ENCODE measurements around the gene COQ3. TPM values are rescaled to one million over a fixed set of nuclear protein-coding genes. Genes with fewer than 3 reads are reported as not detected.
"Not testable (repeated sequence)": the region's sequence is repeated elsewhere in the genome, so short reads cannot be mapped to it uniquely, and the experiment has no call there.

COQ3 gene
- total RNA-seq, 1 donor from 2014 or later = 5.8 TPM

DNA sequence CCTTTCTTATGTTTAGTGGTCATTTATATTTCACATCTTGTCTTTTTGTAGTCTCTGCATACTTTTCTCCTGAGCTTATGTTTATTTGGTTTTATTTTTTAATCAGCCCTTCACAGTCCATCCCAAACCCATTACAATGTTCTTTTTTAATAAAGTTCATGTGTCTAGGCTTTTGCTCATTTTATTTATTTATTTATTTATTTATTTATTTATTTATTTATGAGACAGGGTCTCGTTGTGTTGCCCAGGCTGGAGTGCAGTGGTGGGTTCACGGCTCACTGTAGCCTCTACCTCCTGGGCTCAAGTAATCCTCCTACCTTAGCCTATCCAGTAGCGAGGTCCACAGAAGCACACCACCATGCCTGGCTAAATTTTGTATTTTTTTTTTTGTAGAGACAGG is 3.1 kb downstream of the COQ3 start:
- no peak for DNase-seq (ENCODE audit: low read depth, low spot score)

DNA sequence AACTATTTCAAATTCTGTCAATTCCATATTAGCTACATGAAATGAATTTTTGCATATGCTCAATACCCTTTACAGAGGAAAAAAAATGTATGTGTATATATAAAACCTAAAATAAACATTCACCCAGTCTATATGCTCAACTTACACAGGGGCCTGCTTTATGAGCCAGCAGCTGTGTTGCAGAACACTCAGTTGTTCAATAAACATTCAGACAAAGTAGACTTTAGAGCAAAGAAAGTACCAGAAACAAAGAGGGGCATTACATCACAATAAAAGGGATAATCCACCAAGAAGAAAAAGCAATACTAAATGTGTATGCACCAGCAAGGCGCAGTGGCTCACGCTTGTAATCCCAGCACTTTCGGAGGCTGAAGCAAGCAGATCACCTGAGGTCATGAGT is 9.5 kb downstream of the COQ3 start:
- DNase-seq (ENCODE audit: low read depth, low spot score) = no peak

- DNase-seq (ENCODE audit: low read depth, low spot score) = no peak
Observed at GRCh38 chr6:99378636-99379035, 15.4 kb downstream of the COQ3 start.

DNA sequence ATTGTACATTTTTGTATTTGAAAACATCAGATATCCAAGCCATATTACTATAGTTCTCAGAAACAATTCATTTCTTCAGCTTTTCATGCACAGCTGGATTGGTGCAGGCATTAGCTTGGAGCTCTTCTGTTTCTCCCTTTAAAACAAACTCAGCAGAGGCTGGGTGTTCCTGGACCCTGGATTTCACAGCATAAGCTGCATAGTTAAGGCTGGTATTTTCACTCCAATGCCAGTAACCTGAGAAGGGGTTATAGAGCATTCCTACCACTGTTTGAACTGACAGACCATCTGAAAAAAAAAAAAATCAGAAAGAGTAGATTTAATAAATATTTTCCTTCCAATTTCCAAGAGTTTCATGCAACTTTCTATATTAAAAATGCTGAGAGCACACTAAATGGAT is 24.5 kb downstream of the COQ3 start:
- DNase-seq (ENCODE audit: low read depth, low spot score) = no peak

DNA sequence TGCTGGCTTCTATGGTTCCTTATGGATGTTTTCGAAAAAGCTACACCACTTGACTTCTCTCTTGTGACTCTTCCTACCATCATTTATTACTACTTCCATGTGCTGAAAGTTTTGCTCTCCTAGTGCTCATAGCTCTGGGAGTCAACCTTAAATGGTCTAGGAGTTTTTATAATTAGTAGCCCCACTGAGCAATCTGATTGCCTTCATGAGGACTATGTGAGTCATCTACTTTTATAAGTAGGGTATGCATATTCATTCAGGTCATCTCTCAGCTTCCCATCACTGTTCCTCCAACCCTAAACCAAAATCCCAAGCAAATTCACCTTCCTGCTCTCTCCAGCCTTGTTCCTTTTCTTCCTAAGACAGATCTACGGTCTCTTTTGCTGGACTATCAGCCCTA is 27.1 kb downstream of the COQ3 start:
- no peak for DNase-seq (ENCODE audit: low read depth, low spot score)

- DNase-seq (ENCODE audit: low read depth, low spot score) = no peak
Observed at GRCh38 chr6:99364026-99364425, 30.0 kb downstream of the COQ3 start.

- DNase-seq (ENCODE audit: low read depth, low spot score) = no peak
Observed at GRCh38 chr6:99362678-99363268, 31.2 kb downstream of the COQ3 start.

DNA sequence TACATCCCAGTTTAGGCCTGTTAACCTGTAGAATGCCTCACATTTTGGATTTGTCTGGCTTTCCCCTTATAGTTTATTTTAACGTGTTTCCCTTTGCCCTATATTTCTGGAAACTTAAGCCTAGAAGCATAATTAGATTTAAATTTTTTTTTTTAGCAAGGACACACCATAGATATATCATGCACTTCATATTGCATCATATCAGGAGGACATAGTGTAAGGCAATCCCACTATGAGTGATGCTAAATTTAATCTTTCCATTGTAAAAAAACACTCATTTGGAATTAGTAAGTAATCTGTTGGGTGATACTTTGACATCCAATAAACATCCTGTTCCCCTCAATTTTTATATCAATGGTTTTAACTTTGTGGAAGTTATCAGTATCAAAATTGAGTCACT is 34.2 kb downstream of the COQ3 start:
- DNase-seq (ENCODE audit: low read depth, low spot score) = no peak

DNA sequence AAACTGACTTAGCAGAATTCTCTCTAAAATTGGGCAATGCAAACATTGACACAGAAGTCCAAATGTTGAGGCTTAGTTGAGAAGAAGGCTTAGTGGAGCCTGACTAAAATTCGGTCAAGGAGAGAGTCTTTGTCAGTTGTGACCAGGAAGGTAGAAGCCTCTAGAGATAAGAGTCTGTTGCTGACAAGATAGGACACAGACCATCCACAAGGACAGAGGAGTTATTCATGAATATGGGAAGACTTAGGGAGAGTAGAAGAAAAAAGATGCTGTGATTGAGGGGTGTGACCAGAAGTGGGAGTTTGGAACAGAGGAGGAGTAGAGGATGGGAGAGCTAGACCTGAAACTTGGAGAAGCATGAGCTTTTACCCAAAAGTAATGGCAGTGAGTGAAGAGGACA is 37.4 kb downstream of the COQ3 start:
- DNase-seq (ENCODE audit: low read depth, low spot score) = no peak

DNA sequence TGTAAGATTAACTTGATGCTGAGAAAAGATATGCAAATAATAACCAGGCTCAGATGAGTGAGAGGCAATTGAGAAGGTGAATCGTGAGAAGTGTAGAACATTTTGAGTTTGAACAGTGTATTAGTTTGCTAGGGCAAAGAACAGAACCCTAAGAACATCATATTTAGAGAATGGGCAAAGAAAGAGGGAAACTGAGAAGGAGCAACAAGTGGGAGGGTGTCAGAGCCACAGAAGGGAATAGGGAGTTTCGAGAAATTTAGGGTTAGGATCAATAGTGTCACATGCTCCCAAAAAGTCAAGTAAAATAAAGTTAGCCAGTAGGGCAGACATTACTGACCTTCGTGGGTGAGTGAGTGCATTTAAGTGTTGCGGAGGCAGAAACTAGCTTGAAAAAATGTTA is 39.0 kb downstream of the COQ3 start:
- DNase-seq (ENCODE audit: low read depth, low spot score) = no peak

GRCh38 chr6:99353126-99353525 is 40.9 kb downstream of the COQ3 start:
- no peak for DNase-seq (ENCODE audit: low read depth, low spot score)

- no peak for DNase-seq (ENCODE audit: low read depth, low spot score)
Observed at GRCh38 chr6:99350573-99350972, 43.4 kb downstream of the COQ3 start.

GRCh38 chr6:99349171-99350141 is 44.5 kb downstream of the COQ3 start, which contains the start of gene FAXC:
FAXC (minus strand) TSS chr6:99349674; CDS start chr6:99349372, 302 bp downstream.
- no peak for DNase-seq (ENCODE audit: low read depth, low spot score)

DNA sequence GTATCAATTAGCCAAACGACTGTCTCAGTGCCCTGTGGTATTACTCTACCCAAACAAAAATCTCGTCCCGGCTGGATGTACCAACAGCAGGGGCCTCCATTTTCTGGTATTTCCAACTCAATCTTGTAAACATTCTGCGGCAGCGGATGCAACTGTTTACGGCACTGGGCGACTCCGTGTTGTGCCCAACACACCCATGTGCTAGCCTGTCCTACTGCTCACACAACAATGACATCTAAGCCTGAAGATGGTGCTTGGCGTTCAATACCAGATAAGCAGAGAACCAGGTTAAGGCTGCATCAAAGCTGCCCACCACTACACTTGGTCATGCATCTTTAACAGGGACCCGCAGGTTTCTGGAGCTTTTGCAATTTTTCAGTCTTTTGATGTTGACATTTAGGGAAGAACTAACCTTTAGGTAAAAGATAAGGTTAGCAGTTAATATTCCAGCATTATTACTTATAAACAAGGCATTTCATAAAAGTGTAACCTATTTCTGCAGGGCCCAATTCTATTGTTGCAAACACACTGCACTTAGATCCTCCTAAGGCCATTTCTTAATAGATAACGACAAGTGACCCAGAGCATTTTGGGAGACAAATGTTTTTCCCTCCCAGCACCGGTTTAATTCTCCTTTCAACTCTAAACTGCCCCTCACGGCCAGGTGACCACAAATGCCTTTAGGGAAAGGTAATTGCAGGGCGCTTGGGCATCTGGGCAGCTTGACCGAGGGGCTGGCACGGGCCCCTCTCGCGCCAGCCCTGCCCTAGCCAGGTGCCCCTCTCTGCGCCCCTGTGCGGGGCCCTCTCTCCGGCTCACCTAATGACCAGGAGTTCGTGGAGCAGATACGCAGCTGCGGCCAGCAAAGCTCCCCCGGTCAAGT is 45.5 kb downstream of the COQ3 start:
- DNase-seq (ENCODE audit: low read depth, low spot score) = no peak

- DNase-seq (ENCODE audit: low read depth, low spot score) = no peak
Observed at GRCh38 chr6:99347804-99348203, 46.2 kb downstream of the COQ3 start.

- no peak for DNase-seq (ENCODE audit: low read depth, low spot score)
Observed at GRCh38 chr6:99346595-99346994, 47.4 kb downstream of the COQ3 start.

GRCh38 chr6:99345164-99345563 is 48.8 kb downstream of the COQ3 start:
- DNase-seq (ENCODE audit: low read depth, low spot score) = no peak

GRCh38 chr6:99344289-99344688 is 49.7 kb downstream of the COQ3 start:
- DNase-seq (ENCODE audit: low read depth, low spot score) = no peak

- no peak for DNase-seq (ENCODE audit: low read depth, low spot score)
Observed at GRCh38 chr6:99341862-99342455, 52.0 kb downstream of the COQ3 start.

GRCh38 chr6:99338188-99338587 is 55.8 kb downstream of the COQ3 start:
- no peak for DNase-seq (ENCODE audit: low read depth, low spot score)

- DNase-seq (ENCODE audit: low read depth, low spot score) = not testable (repeated sequence)
Observed at GRCh38 chr6:99335298-99335697, 58.7 kb downstream of the COQ3 start.
